ENCODE data around the gene BEND4. TPM values are rescaled to one million over a fixed set of nuclear protein-coding genes. Genes with fewer than 3 reads are reported as not detected.
"Not testable (repeated sequence)": the region's sequence is repeated elsewhere in the genome, so short reads cannot be mapped to it uniquely, and the experiment has no call there.

BEND4 gene
- polyA plus RNA-seq (ENCODE audit: insufficient read length), result 0.04 TPM

DNA sequence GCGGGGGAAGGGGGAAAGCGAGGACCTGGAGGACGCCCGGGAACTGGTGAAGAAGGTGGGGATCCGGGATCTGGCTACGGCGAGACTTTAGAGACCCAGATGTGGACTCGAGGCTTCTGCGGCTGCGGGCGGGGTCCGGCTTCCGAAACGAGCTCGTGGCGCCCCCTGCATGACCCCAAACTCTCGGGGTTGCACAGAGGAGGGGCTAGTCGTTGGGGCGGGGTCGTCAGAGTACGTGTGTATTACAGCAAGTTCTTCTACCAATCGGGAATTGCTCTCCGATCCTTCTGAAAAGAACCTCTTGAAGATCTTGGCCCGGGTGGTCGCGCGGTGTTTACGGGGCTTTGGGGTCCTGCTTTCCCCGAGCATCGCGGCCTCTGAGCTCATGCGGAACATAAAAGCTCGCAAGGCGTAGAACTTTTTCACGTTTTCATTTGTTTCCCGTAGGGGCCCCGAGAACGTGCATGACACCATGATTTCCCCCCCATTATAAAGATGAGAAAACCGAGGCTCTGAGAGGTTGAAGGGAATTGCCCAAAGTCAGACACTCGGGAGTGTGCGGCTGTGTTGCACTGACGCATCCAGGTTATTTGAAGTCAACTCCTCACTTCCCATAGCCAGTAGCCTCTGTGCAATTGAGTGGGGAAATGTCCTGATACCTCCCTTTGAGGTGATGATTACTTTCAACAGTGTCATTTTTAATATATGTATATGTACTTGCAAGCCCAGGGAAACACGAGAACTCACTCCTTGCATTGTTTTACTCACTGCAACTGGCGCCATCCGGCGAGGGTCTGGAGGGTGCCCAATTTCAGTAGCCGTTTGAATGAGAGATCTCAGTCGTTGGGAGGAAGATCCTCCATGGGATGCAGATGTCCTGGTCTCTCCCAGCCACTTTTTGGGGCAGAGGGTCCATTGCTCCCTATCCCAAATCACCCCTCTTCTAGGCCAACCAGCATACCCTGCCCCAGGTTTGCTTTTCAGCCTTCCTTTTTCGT, at the start of gene BEND4:
BEND4 (minus strand) TSS at position 149 of the 998 bp plus-strand sequence. CDS start 512 bp downstream, outside the sequence.
- DNase-seq (ENCODE audit: low read depth), result no peak

DNA sequence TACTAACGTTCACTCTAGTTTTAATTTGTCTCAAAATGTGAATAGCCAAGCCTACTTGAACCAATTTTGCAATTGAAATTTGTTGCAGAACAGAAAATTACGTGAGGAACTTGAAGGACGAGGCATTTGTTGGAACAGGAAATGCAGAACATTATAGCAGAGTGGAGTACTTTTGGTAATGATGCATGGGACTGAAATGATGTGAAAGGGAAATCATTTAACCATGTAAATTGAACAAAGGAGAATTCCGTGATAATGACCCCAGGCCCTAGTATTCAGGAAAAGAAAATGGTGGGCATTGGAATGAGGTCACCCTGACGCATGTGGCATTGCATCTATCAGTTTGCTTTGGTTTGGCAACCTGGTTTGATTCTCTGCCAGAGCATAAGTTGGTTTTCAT, 44.9 kb upstream of the BEND4 start:
- no peak for DNase-seq (ENCODE audit: low read depth)

DNA sequence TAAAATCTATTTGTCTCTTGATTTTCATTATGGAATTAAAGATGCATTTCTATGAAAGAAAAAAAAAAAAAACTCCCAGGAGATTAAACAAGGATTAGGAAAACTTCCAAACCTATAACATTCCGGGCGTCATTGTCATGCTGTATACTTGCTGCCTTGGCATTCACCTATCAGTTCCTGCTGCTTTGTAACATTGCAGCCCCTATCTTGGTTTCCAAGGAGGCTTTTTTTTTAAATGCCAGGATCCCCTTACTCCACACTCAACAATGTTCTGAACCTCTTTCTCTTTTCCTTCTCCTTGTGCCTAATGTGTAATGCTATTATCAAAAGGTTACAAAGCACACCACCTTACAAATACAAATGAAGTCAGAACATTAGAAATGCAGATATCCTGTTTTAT, 20.5 kb upstream of the BEND4 start:
- DNase-seq (ENCODE audit: low read depth), result no peak

DNA sequence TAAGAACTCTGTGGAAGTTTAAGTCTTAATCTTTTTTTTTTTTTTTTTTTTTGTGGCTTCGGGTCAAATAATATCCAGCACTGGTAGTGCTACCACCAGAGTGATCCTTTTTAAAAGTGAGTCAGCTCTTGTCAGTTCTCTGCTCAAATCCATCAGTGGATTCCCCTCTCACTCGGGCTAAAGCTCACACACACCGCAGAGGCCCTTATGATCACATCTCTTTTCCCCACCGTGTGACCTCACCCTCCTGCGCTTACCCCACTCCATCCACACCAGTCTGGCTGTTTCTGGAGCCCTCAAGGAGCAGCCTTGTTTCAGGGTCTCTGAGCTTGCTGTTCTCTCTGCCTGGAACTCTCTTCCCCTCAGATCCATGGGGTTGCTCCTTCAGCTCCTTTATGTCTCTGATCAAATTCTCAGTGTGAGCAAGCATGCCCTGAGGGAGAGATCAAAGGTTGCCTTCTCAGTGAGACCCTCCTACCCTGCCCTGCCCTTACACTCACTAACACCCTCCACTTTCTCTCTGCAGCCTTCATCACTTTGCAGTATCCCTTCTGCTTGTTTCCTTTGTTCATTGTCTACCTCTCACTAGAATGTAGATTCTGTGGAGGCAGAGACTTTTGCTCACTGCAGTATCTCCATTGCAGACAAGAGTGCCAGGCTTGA, 19.8 kb upstream of the BEND4 start:
- DNase-seq (ENCODE audit: low read depth), result no peak

DNA sequence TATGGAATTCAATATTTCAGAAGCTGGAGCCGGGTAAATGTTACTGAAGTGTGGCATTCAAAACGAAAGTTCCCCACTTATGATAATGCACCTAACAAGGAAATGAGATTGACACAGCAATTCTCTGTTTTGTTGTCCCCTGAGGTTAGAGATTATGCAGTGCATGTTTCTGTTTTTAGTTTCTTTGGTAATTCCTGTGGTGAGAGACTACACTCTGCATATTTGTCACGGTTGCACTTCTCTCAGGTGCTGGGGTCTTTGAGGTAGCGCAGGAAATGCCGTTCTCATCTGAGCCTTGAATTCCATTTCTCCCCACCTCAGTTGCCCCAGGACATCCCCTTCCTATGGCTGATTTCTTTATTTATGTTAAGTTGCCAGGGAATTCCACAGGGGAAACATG, 15.3 kb upstream of the BEND4 start:
- no peak for DNase-seq (ENCODE audit: low read depth)

DNA sequence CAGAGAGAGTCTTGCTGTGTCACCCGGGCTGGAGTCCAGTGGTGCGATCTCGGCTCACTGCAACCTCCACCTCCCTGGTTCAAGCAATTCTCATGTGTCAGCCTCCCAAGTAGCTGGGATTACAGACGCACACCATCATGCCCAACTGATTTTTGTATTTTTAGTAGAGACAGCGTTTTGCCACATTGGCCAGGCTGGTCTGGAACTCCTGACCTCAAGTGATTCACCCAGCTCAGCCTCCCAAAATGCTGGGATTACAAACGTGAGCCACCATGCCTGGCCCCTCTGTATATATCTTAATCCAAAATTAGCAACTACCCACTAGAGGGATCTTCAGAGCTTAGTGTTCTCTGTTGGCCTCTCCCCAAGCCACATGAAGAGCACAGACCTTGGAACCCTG, 13.7 kb upstream of the BEND4 start:
- not testable (repeated sequence) for DNase-seq (ENCODE audit: low read depth)

DNA sequence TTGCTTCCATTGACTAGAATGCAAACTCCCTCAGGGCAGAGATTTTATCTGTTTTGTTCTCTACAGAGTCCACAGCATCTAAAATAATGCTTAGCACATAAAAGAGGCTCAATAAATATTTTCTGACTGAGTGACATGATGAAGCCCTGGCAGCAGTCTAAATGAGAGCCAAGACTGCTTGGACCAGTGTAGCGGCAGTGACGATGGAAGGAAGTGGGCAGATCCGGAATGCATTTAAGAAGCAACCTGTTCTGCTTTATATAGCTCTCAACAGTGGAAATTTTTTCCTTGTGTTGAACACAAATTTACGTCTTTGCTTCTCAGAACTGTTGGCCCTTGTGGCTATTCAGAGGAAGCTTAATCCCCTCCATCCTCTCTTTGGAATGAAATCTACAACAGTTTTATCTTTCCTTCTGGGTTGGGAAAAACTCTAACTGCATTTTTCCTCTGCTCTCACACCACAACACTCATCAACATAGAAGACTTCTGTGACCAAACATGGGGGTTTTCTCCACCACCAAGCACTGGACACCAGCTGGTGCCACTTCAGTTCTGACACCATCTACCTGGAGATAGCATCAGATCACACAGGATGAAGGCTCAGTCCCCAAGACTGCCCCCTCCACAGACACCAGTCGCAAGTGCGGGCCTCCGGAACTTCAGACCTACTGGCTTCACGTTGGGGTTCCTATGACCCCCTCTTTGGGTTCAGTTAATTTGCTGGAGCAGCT, 7.0 kb upstream of the BEND4 start:
- DNase-seq (ENCODE audit: low read depth), result no peak

DNA sequence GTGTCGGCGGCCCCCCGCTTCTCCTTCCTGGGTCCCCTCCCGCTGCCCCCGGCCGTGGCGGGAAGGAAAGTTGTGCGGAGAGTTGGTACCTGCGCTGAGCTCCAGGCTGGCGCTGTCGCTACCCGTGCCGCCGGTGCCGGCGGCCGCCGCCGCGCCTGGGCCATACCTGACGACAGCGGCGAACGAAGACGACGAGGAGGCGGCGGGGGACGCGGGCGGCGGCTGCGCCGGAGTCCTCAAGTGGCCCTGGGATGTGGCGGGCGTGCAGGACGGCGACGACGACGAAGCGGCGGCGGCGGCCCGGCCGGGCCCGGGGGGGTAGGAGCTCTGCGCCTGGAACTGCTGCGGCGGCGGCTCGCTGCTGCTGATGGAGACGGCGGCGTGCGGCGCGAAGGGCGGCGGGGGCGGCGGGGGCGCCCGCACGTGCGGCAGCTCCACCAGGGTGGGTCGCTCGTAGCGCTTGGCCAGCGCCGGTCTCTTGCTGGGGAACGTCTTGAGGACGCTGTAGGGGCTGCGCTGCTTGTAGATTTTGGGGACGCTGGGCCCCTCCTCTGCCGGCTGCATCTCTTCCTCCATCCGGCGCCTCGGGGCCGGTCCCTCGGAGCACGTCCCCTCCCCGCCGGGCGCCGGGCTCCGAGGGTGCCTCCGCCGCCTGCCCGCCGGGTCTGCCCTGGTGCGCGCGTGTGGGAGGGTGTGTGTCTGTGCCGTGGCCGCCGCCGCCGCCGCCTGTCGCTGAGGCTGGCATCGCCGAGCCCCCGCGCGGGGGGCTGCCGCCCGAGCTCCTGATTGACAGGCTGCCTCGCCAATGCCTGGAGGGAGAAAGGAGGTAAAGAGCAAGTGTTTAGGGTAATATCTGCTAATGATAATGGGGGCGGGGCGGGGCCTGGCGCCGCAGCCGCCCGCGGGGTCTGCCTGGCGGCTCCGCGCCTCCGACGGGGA, 618 bp downstream of the BEND4 start:
- no peak for DNase-seq (ENCODE audit: low read depth)

DNA sequence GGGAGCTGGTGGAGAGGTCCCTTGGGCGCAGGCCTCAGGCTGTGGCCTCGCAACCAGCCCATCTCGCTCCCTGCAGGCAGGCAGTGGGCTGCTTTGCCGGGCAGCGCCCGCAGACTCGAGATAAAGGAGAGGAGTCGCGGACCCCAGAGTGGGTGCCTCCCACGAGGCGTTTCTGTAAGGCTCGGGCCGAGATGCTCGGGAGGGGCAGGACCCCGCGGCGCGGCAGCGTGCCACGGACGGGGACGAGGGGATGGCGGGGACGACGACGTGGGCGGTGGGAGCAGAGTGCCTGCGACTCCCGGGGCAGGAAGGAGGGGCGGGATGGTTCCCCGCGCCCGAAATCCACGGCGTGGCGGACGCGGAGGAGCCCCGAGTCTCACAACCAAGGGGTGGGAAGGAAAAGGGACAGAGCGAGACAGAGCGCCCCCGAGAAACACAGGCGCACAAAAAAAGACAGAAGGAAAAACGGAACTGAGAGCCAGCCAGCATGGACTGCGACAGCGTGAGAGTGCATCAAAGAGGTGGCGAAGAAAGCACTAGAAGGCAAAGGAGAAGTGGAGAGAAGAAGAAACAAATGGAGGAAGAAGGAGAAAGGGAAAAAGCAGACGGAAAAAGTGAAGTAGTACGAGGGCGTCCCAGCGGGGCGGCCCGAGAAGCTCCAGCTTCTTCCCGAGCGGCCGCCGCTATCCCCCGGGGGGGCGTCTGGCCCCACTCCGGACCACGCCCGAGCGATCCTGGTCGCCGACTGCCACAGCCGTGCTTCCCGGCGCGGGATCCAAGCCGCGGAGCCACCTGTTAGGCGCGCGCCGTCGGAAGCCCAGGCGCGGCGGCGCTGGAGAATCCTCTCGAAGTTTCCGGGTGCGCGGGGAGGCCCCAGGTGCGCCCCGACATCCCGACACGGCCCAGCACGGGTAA, 1.5 kb downstream of the BEND4 start:
- DNase-seq (ENCODE audit: low read depth), result no peak

DNA sequence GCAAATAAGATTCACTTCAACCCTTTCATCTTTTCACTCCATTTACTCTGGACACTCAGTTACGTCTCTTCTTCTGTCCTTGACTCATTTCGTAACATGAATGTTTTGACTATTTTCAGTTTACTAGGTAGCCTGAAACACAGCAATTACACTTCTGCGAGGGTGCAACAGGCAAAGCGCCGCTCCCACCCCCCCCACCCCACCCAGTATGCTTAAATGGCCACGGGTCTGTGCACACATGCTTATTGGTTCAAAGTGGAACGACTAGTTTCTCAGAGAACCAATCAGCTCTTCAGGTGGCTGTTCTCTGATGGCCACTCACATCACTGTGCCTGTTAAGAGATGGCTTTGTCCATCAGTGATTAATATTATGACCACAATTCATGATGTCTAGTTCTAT, 3.5 kb downstream of the BEND4 start:
- DNase-seq (ENCODE audit: low read depth), result no peak

DNA sequence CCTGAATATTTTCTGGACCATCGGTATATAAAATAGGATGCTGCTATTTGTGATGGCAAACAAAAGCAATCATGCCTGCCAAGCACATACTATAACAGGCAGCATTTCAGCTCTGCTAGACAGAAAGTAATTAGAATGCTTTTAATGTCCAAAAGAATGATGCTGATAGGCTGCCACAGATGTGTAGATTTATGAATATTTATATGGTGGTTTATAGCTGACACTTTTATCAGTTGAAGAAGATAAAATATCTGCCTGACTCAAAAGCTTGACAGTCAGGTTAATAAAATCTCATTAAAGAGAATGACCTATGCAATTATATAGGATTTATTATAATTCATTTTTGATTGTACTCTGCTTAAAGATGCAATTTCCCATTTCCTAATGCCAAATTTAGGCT, 4.0 kb downstream of the BEND4 start:
- DNase-seq (ENCODE audit: low read depth), result no peak

DNA sequence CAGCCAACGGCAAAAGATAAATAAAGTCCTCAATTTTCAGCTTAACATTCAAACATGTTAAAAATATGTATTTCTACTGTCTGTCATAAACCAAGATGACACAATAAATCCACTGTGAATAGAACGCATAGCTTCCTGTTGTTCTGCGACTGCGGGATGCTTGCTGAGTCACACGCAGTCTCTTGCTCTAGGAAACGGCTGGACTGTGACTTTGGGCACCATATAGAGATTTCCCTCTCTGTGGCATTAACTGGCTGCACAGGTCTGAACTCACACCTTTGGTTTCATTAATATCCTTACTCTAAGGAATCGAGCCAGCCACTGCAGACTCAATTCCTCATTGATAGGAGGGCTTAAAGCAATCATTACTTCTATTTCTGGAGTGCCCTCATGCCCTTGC, 8.4 kb downstream of the BEND4 start:
- DNase-seq (ENCODE audit: low read depth), result no peak

DNA sequence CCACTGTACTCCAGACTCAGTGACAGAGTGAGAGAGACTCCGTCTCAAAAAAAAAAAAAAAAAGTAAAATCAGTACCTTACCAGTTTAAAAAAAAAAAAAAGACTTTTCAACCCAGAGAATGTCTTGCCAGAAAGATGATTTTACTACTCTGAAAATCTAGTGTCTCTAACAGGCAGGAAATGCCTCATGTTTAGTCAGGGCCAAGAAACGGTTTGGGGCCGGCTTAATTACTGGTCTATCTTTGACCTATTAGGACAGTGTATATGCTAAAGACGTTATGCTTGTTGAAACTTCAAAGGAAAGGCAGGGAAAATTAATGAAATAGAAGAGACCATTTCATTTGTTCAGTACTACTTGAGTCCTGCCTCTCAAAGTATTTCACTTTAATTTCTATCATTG, 9.9 kb downstream of the BEND4 start:
- DNase-seq (ENCODE audit: low read depth), result no peak

DNA sequence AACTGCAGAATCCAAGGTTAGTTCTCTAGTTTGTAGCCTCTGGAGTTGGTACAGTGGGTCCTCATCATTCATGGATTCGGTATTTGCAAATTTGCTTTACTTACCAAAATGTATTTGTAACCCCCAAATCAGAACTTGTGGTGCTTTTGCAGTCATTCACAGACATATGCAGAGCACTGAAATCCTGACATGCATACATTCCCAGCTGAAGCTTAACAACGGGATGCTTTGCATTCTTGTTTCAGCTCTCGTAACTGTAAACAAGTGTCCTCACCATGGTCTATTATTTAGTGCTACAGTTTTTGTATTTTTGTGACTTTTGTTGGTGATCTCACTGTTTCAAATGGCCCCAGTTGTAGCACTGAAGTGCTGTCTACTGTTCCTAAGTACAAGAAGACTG, 16.1 kb downstream of the BEND4 start:
- no peak for DNase-seq (ENCODE audit: low read depth)

DNA sequence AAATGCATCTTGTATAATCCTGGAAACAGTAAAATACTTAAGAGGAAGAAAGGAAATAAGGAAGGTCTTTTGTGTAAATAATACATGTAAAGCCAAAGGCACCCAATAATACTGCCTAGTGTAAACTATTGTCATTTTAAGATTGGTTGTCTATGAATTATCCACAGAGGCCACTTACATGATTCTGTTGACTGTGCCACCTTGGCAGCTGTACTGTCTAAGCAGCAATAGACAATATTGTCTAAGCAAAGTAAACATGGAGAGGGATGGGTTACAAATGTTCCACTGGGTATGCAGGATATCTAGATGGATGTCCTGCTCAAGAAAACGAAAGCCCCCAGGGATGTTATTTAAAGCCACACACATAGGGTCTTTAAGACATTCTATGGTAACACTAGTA, 19.4 kb downstream of the BEND4 start:
- no peak for DNase-seq (ENCODE audit: low read depth)

DNA sequence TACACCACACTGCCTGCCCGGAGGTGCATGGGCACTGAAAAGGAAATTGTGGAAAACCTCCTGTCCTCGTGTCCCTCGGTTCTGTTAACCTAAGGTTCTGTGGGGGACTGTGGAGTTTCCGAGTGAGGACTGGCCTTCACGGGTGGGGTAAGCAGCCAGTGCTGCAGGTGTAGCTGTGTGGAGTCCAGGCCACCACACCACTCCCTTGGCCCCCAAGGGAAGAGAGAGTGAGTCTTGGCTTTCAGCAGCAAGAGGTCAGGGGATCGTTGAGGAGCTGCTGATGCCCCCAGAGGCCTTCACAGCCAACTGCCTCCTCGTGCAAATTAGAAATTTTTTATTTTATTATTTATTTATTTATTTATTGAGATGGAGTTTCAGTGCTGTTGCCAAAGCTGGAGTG, 20.4 kb downstream of the BEND4 start:
- DNase-seq (ENCODE audit: low read depth), result no peak

DNA sequence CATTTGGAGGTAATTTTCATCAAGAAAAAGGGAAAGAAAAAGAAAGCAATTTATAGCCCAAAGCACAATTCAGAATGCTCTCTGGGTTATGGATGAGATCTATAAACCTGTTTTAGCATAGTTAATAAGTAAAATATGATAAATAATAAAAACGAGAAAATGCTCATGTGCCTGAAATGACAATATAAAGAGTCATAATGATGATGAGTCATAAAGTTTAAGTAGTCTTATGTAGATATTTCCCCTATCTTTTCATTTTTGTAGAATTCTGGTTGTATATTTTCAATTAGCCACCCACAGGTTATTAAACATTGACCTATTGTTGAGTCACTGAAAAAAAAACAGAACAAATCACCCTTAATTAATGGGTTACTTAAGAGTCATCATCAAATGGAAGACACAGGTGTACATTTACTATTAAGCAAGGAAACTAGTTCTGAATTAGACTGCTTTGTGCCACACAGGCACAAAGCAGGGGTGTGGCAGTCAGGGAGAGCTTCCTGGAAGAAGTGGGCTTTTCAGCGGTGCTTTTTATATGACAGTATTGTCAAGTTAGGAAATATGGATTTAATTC, 29.3 kb downstream of the BEND4 start:
- DNase-seq (ENCODE audit: low read depth), result no peak

DNA sequence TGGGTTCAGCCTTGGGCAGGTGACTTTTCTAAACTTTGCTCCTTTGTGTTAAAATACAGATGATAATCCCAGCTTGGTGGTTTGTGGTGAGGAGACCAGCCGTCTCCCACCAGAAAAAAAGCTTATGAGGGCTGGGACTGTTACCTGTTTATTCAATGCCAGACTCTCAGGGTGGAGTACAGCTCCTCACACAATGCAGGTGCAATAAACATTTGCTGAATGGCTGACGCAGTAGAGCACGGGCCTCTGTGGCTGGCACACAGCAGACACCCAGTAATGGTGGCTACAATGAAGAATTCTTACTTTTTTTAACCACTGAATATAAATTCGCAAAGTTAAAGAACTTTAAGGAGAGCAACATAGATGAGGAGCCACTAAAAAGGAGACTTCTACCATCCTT, 30.2 kb downstream of the BEND4 start:
- no peak for DNase-seq (ENCODE audit: low read depth)

DNA sequence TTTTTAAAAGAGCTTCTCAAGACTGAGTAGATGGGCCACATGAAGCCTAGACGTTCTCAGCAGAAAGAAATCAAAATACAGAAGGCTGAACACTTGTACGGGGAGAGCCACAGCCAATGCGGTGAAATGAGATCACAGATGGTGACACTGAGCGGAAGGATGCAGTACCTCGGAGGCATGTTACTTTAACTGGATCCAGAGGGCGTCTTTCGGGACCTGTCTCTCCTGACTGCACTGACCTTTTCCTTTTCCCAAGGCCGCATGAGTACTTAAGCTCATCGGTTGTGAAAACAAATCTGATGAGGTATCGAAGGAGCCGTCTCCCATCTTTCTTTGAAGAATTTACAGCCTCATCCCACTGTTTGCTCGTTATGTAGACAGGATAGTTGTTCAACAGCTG, 32.6 kb downstream of the BEND4 start:
- no peak for DNase-seq (ENCODE audit: low read depth)

DNA sequence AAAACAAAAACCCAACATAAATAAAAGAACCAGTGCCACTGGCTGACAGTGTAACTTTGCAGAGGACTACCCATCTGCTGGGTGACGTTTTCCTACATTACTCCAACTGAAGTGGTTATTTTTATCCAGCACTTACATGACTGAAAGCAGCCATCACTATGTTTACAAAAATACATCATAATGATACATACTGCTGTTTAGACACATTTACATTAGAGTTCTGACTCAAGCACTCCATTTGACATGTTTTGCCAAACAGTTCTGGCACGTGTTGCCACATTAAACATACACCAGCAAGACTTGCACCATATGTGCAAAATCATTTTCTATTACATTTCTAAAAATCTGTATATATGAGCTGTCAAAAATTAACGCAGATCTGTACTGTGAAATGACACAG, 39.6 kb downstream of the BEND4 start:
- no peak for DNase-seq (ENCODE audit: low read depth)

All from forelimb muscle (tissue), 1 donor.